GM23338 (cell line): ENCODE measurements around the gene IZUMO4. TPM values are rescaled to one million over a fixed set of nuclear protein-coding genes. Genes with fewer than 3 reads are reported as not detected.

ENCODE experiments used
- ATAC-seq: fragments of 200-7000 bp; cut with Tn5 transposase; 3 replicates; pipeline ENCODE4 v1.9.1; 2020
- DNase-seq: peaks from one replicate; pipeline ENCODE4 v3.0.0-alpha.2; 2015; ENCODE audit warnings: low spot score
- H2AFZ ChIP-seq: fragments of 200-600 bp; sonication (generic); 2 replicates; pipeline ENCODE4 v1.8.0; 2016; ENCODE audit warnings: antibody characterized with exemption, mild to moderate bottlenecking, moderate library complexity
- H3F3A ChIP-seq: fragments of 200-600 bp; sonication (generic); replicated peaks from 2 replicates; pipeline ENCODE4 v1.8.0; 2017; ENCODE audit warnings: antibody characterized with exemption, mixed run types, low read depth
- H3K27ac ChIP-seq: fragments of 200-600 bp; sonication (generic); 2 replicates; pipeline ENCODE4 v1.6.1; 2016; ENCODE audit warnings: low read depth
- H3K27me3 ChIP-seq: fragments of 200-600 bp; sonication (generic); 2 replicates; pipeline ENCODE4 v1.8.0; 2016; ENCODE audit warnings: mild to moderate bottlenecking, mixed run types, moderate library complexity; ENCODE audit not compliant: insufficient read depth
- H3K36me3 ChIP-seq: fragments of 200-600 bp; sonication (generic); 2 replicates; pipeline ENCODE4 v1.8.0; 2016; ENCODE audit warnings: mild to moderate bottlenecking; ENCODE audit not compliant: insufficient read depth
- H3K4me1 ChIP-seq: fragments of 200-600 bp; sonication (generic); 2 replicates; pipeline ENCODE4 v1.8.0; 2016; ENCODE audit warnings: mild to moderate bottlenecking, moderate library complexity; ENCODE audit not compliant: insufficient read depth
- H3K4me2 ChIP-seq: fragments of 200-600 bp; sonication (generic); 2 replicates; pipeline ENCODE4 v1.7.1; 2017; ENCODE audit warnings: mixed run types
- H3K4me3 ChIP-seq: fragments of 200-600 bp; sonication (generic); 2 replicates; pipeline ENCODE4 v1.6.1; 2016; ENCODE audit warnings: mixed run types
- H3K79me2 ChIP-seq: fragments of 200-600 bp; sonication (generic); replicated peaks from 2 replicates; pipeline ENCODE4 v1.8.0; 2017; ENCODE audit warnings: mild to moderate bottlenecking; ENCODE audit not compliant: insufficient read depth
- H3K9me2 ChIP-seq: fragments of 200-600 bp; sonication (generic); 2 replicates; pipeline ENCODE4 v1.8.0; 2017; ENCODE audit not compliant: insufficient read depth
- H4K20me1 ChIP-seq: fragments of 200-600 bp; sonication (generic); replicated peaks from 2 replicates; pipeline ENCODE4 v1.8.0; 2017; ENCODE audit warnings: mild to moderate bottlenecking; ENCODE audit not compliant: insufficient read depth
- H3K27ac Mint-ChIP-seq: 2 replicates; pipeline ENCODE4 v1.8.0; 2020; ENCODE audit warnings: inconsistent platforms, mild to moderate bottlenecking, moderate library complexity, mixed read lengths
- H3K27me3 Mint-ChIP-seq: 3 replicates; pipeline ENCODE4 v1.8.0; 2022; ENCODE audit warnings: low read depth, mild to moderate bottlenecking, moderate library complexity, mixed read lengths, inconsistent platforms; ENCODE audit not compliant: insufficient read depth, poor library complexity
- H3K36me3 Mint-ChIP-seq: 3 replicates; pipeline ENCODE4 v1.8.0; 2021; ENCODE audit warnings: low read depth, mild to moderate bottlenecking, inconsistent platforms, moderate library complexity, mixed read lengths
- H3K4me1 Mint-ChIP-seq: 3 replicates; pipeline ENCODE4 v1.8.0; 2020; ENCODE audit warnings: mild to moderate bottlenecking, inconsistent platforms, mixed read lengths
- H3K4me3 Mint-ChIP-seq: 3 replicates; pipeline ENCODE4 v1.8.0; 2021; ENCODE audit warnings: moderate library complexity, mild to moderate bottlenecking, inconsistent platforms, mixed read lengths
- H3K9me3 Mint-ChIP-seq: 3 replicates; pipeline ENCODE4 v1.8.0; 2020; ENCODE audit warnings: moderate library complexity, mild to moderate bottlenecking, inconsistent platforms, mixed read lengths
- NANOG ChIP-seq: IDR thresholded peaks from 2 replicates; pipeline ENCODE4 v1.6.1; 2016; ENCODE audit warnings: antibody characterized with exemption, borderline replicate concordance
- POLR2AphosphoS5 ChIP-seq: IDR thresholded peaks from 2 replicates; pipeline ENCODE4 v1.6.1; 2016; ENCODE audit warnings: antibody characterized with exemption, low read depth
- polyA plus RNA-seq: library from polyadenylated mRNA; unstranded; fragments of >200 nt; fragmentation: Nextera tagmentation; extraction: Ambion mirVana; gene quantifications from 2 replicates; pipeline ENCODE4 v1.2.1, GENCODE V29; 2016
- total RNA-seq: library from RNA; depleted of rRNA; stranded (reverse); fragments of >200 nt; shearing (Covaris generic); gene quantifications from 2 replicates; pipeline ENCODE4 v1.2.3, GENCODE V29; 2014
- TF ChIP-seq, protein P1 (sequence below): IDR thresholded peaks from one replicate; pipeline ENCODE4 v1.6.1; 2018; ENCODE audit warnings: antibody characterized with exemption; ENCODE audit not compliant: unreplicated experiment

Gene IZUMO4
- total and polyA plus RNA-seq, 2 experiments from 2014 or later, result 0.57 to 2.2 TPM

DNA sequence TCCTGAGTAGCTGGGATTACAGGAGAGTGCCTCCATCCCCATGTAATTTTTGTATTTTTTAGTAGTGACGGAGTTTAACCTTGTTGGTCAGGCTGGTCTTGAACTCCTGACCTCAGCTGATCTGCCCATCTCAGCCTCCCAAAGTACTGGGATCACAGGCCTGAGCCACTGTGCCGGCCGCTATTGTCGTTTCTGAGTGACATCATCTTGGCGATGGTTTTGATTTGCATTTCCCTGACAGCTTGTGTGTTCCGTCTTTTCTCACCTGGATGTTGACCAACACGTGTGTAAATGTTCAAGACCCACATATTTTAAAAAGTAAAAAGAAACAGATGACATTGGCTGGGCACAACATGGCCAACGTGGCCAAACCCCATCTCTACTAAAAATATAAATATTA is 32.9 kb upstream of the IZUMO4 start (continued):
- TF ChIP-seq POLR2AphosphoS5, result no peak

DNA sequence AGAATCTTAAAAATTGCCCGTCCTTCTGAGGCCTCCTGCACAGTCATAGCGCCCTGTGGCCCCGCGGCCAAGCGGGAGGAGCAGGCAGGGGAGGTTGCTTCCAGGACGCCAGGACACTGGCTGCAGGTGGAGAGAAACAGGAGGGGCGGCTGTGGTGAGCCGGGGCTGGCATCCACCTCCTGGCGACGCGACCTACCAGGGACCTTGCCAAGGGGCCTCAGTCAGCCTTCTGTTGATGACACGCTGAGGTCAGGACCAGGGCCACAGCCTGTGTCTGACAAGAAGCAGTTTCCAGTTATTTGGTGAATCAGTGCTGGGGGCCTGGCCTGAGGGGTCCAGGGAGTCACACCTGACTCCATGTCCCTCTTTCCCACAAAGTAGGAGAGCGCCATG is 32.3 kb upstream of the IZUMO4 start:
- H3K36me3 Mint-ChIP-seq, result no peaks in the 10 kb centered on the region; the same call in 2 of the 3 replicates
- no peak overlapping the region; the same call in 1 of the 2 replicates for H3K27ac ChIP-seq

DNA sequence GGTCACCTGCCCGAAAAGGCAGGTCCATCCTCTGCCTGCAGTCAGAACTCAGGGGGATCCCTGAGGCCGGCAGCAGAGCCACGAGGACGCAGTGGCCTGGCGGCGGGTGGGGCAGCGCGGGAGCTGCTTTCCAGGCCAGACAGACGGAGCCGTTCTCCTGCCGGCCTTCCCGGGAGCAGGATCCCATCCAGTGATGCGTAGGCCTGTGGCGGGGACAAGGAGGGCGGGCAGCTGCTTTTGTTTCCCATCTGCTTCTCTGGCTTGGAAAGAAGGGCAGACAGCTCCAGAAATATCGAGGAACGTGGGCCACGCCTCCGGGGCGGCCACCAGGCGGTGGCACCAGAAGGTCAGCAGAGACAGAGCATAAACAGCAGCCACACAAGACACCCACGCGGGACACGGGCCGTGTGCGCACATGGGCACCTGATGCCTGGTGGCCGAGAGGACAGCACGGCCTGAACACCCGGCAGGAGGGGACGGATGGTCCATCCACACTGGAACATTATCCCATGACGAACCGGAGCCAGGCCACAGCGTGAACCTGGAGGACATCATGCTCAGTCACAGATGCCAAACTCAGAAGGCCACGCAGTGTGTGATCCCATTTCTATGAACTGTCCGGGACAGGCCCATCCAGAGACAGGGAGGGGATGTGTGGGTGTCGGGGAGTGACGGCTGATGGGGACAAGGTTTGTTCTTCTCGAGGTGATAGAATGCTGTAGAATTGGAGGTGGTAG is 31.8 kb upstream of the IZUMO4 start:
- no peak overlapping the region for H3K4me3 Mint-ChIP-seq
- peaks cover 18% of the 10 kb centered on the region; the same call in 2 of the 3 replicates for H3K4me1 Mint-ChIP-seq
- TF ChIP-seq, protein P1, sequence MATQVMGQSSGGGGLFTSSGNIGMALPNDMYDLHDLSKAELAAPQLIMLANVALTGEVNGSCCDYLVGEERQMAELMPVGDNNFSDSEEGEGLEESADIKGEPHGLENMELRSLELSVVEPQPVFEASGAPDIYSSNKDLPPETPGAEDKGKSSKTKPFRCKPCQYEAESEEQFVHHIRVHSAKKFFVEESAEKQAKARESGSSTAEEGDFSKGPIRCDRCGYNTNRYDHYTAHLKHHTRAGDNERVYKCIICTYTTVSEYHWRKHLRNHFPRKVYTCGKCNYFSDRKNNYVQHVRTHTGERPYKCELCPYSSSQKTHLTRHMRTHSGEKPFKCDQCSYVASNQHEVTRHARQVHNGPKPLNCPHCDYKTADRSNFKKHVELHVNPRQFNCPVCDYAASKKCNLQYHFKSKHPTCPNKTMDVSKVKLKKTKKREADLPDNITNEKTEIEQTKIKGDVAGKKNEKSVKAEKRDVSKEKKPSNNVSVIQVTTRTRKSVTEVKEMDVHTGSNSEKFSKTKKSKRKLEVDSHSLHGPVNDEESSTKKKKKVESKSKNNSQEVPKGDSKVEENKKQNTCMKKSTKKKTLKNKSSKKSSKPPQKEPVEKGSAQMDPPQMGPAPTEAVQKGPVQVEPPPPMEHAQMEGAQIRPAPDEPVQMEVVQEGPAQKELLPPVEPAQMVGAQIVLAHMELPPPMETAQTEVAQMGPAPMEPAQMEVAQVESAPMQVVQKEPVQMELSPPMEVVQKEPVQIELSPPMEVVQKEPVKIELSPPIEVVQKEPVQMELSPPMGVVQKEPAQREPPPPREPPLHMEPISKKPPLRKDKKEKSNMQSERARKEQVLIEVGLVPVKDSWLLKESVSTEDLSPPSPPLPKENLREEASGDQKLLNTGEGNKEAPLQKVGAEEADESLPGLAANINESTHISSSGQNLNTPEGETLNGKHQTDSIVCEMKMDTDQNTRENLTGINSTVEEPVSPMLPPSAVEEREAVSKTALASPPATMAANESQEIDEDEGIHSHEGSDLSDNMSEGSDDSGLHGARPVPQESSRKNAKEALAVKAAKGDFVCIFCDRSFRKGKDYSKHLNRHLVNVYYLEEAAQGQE, result no peak
- no peak for TF ChIP-seq POLR2AphosphoS5
- H3K36me3 Mint-ChIP-seq, result no peaks in the 10 kb centered on the region; the same call in 2 of the 3 replicates
- Histone ChIP-seq H3K4me3 (no peak overlapping the region), H4K20me1 (no peaks in the 10 kb centered on the region), H3K4me2 (no peak overlapping the region), H3K4me1 (peaks cover 19% of the 10 kb centered on the region), H3K9me2 (no peaks in the 10 kb centered on the region), H3K27me3 (no peaks in the 10 kb centered on the region), H3F3A (peaks cover 13% of the 10 kb centered on the region; the same call in 1 of the 2 replicates), H3K27ac (no peak overlapping the region; the same call in 1 of the 2 replicates), H3K79me2 (no peaks in the 10 kb centered on the region), H2AFZ (peak overlapping the region; percentile 81; the same call in 1 of the 2 replicates), H3K36me3 (no peaks in the 10 kb centered on the region)
- H3K9me3 Mint-ChIP-seq, result no peaks in the 10 kb centered on the region
- H3K27ac Mint-ChIP-seq, result no peak overlapping the region
- DNase-seq, result no peak
- H3K27me3 Mint-ChIP-seq, result peaks cover 13% of the 10 kb centered on the region
- ATAC-seq, result no peak

More for the DNA sequence above, 32.3 kb upstream of the IZUMO4 start:
- peak overlapping the region; percentile 81; the same call in 1 of the 2 replicates for H2AFZ ChIP-seq
- no peak overlapping the region for H3K4me3 Mint-ChIP-seq
- no peaks in the 10 kb centered on the region for H4K20me1 ChIP-seq
- no peaks in the 10 kb centered on the region for H3K9me2 ChIP-seq
- H3K27me3 Mint-ChIP-seq, result peaks cover 12% of the 10 kb centered on the region
- H3K4me3 ChIP-seq, result no peak overlapping the region
- no peaks in the 10 kb centered on the region for H3K9me3 Mint-ChIP-seq
- H3K4me2 ChIP-seq, result no peak overlapping the region
- DNase-seq, result no peak
- H3K79me2 ChIP-seq, result no peaks in the 10 kb centered on the region
- no peak for ATAC-seq
- no peaks in the 10 kb centered on the region for H3K36me3 ChIP-seq
- no peak overlapping the region for H3K27ac Mint-ChIP-seq
- H3F3A ChIP-seq, result peaks cover 13% of the 10 kb centered on the region; the same call in 1 of the 2 replicates
- TF ChIP-seq NANOG (no peak), POLR2AphosphoS5 (no peak)
- peaks cover 19% of the 10 kb centered on the region; the same call in 2 of the 3 replicates for H3K4me1 Mint-ChIP-seq
- peaks cover 21% of the 10 kb centered on the region for H3K4me1 ChIP-seq
- no peaks in the 10 kb centered on the region for H3K27me3 ChIP-seq
